ENCODE results near the gene SHB.

DNA sequence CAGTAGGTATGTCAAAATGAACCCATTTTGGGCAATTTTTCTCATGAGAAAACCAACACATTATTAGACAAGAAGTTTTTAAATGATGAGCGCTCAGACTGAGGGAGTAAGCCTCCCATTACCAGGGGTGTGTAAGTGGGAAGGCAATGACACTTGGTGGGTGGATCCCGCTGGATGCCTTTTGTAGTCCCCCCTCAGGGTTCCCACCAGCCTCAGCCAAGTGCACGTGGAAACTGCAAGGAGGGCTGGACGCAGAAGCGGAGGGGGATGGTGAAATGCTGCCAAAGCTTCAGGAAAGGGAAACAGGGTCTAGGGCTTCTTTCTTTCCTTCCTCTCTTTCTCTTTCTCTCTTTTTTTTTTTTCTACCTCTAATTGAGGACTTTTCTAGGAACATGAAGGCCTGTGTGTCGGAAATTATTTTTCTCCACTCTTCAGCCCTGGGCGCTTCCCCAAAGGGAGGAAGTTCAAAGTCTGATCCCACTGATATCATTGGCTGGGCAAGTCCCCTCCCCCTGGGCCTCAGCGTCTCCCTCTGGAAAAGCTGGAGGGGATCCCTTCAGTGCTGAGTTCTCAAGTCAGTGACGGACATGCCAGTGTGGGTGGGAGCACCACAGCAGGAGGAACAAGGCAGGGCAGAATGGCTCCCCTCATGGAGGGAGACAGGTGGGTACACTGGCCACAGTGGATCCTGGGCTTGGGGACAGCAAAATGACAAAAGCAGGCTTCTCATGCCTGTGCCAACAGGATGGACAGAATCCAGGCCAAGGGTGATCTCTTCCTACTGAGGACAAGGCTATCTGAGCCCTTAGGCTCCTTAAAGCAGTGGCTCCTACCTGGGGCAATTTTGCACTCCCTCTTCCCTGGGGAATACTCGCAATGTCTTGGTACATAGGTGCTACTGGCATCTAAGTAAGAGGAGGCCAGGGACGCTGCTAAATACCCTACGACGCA is 141.2 kb downstream of the SHB start:
- TF ChIP-seq SIN3A (IDR thresholded peaks at IDR 0.05; ENCODE audit: borderline replicate concordance, insufficient read depth, low read length), result no peak
- no peak for TF ChIP-seq POLR2AphosphoS5 (IDR thresholded peaks at IDR 0.05; ENCODE audit: low read depth, low read length)
